ENCODE measurements around the gene LRMDA.

DNA sequence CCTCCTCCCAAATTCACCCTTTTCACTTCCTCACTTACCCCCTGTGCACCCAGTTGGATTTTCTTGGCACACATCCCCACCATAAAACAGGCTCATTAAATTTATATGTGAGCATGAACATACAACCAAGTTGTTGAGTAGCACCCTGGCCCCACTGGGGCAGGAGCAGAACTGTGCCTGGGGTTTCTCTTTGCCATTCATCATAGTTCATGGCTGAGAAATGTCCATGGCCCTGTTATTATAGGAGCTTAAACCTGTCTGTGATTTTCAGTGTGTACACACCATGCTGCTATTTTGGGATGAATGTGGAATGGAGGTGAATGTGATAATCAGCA lies 618.8 kb downstream of the LRMDA start:
- TF ChIP-seq CTCF (IDR thresholded peaks at IDR 0.05): no peak
- TF ChIP-seq EZH2 (IDR thresholded peaks at IDR 0.05; ENCODE audit: borderline replicate concordance, insufficient read depth, low read depth, low read length, poor library complexity, severe bottlenecking): no peak
